Measurements from ENCODE around the gene RARRES1. TPM values are rescaled to one million over a fixed set of nuclear protein-coding genes. Genes with fewer than 3 reads are reported as not detected.

Gene RARRES1
- total RNA-seq, 1 experiment from 2014 or later = 0.73 TPM

DNA sequence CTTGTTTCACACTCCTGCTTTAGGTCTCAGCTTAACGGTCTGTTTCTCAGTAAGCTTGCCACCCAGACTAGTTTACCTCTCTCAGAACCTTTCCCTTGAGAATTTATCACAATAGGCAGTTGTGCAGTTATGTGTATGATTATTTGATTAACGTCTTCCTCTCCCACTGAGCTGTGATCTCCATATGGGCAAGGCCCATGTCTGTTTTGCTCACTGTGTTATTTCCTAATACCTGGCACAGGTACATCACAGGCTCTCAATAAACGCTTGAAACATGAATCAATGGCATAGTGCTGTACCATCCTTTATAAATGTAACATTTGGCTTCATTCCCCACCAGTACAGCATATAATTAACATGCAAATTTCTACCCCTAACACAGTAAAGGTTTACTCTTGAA lies 29.1 kb upstream of the RARRES1 start:
- Histone ChIP-seq H3K4me3 (ENCODE audit: low read length) (no peak overlapping the region), H3K27me3 (ENCODE audit: low read length) (no peaks in the 10 kb centered on the region), H3K79me2 (ENCODE audit: low read length) (no peaks in the 10 kb centered on the region), H3F3A (ENCODE audit: low read length, unreplicated experiment) (no peaks in the 10 kb centered on the region), H3K27ac (ENCODE audit: low read length) (no peak overlapping the region), H2AFZ (ENCODE audit: low read length) (no peak overlapping the region), H3K9me3 (ENCODE audit: low read length) (no peaks in the 10 kb centered on the region), H3K9ac (ENCODE audit: low read length) (no peak overlapping the region), H3K9me2 (replicated peaks; ENCODE audit: low read length) (no peaks in the 10 kb centered on the region), H3K36me3 (ENCODE audit: low read depth, low read length) (no peaks in the 10 kb centered on the region), H3K4me1 (ENCODE audit: insufficient read depth, low read length) (peaks cover 38% of the 10 kb centered on the region), H3K4me2 (ENCODE audit: low read length) (no peak overlapping the region), H4K20me1 (ENCODE audit: low read length) (no peaks in the 10 kb centered on the region)
- ChIA-PET POLR2A (ENCODE audit: unreplicated experiment) (no interaction called here), CTCF (no interaction called here)
- intact Hi-C loops (cut with micrococcal nuclease) = no loop called here
- TF ChIP-seq, protein P1, sequence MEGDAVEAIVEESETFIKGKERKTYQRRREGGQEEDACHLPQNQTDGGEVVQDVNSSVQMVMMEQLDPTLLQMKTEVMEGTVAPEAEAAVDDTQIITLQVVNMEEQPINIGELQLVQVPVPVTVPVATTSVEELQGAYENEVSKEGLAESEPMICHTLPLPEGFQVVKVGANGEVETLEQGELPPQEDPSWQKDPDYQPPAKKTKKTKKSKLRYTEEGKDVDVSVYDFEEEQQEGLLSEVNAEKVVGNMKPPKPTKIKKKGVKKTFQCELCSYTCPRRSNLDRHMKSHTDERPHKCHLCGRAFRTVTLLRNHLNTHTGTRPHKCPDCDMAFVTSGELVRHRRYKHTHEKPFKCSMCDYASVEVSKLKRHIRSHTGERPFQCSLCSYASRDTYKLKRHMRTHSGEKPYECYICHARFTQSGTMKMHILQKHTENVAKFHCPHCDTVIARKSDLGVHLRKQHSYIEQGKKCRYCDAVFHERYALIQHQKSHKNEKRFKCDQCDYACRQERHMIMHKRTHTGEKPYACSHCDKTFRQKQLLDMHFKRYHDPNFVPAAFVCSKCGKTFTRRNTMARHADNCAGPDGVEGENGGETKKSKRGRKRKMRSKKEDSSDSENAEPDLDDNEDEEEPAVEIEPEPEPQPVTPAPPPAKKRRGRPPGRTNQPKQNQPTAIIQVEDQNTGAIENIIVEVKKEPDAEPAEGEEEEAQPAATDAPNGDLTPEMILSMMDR (conservative IDR thresholded peaks at IDR 0.05; ENCODE audit: low read depth, low read length) = no peak
- no peak for TF ChIP-seq EZH2 (IDR thresholded peaks at IDR 0.05; ENCODE audit: low read length, unreplicated experiment)
- no peak for TF ChIP-seq EZH2phosphoT487 (IDR thresholded peaks at IDR 0.05; ENCODE audit: borderline replicate concordance, low read length)
- no TSS peak for BruUV-seq (replicated peaks)
- DNase-seq (no peak), ATAC-seq (no peak)

DNA sequence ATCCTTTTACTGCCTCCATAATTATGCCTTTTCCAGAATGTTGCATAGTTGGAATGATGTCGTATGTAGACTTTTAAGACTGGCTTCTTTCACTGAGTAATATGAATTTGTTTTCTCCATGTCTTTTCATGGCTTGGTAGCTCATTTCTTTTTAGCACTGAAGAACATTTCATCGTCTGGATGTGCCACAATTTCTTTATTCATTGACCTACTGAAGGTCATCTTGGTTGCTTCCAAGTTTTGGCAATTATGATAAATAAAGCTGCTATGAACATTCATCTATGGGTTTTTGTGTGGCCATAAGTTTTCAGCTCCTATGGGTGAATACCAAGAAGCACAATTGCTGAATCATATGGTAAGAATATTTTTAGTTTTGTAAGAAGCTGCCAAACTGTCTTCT lies 23.2 kb upstream of the RARRES1 start:
- no peaks in the 10 kb centered on the region for H3K79me2 ChIP-seq (ENCODE audit: low read length)
- H2AFZ ChIP-seq (ENCODE audit: low read length) = no peak overlapping the region
- no peaks in the 10 kb centered on the region for H3K27me3 ChIP-seq (ENCODE audit: low read length)
- H3K9me2 ChIP-seq (replicated peaks; ENCODE audit: low read length) = no peaks in the 10 kb centered on the region
- DNase-seq (no peak), ATAC-seq (no peak)
- BruUV-seq (replicated peaks) = no TSS peak
- CTCF ChIA-PET = no interaction called here
- H3F3A ChIP-seq (ENCODE audit: low read length, unreplicated experiment) = no peaks in the 10 kb centered on the region
- H3K4me2 ChIP-seq (ENCODE audit: low read length) = no peak overlapping the region
- TF ChIP-seq, protein P1 (conservative IDR thresholded peaks at IDR 0.05; ENCODE audit: low read depth, low read length) = no peak
- TF ChIP-seq EZH2phosphoT487 (IDR thresholded peaks at IDR 0.05; ENCODE audit: borderline replicate concordance, low read length) (no peak), EZH2 (IDR thresholded peaks at IDR 0.05; ENCODE audit: low read length, unreplicated experiment) (no peak)
- POLR2A ChIA-PET (ENCODE audit: unreplicated experiment) = no interaction called here
- intact Hi-C loops (cut with micrococcal nuclease) = no loop called here
- H3K36me3 ChIP-seq (ENCODE audit: low read depth, low read length) = no peaks in the 10 kb centered on the region
- H3K4me1 ChIP-seq (ENCODE audit: insufficient read depth, low read length) = peaks cover 8% of the 10 kb centered on the region; the same call in 1 of the 2 replicates
- H4K20me1 ChIP-seq (ENCODE audit: low read length) = no peaks in the 10 kb centered on the region
- H3K9ac ChIP-seq (ENCODE audit: low read length) = no peak overlapping the region
- no peaks in the 10 kb centered on the region for H3K9me3 ChIP-seq (ENCODE audit: low read length)
- no peak overlapping the region for H3K27ac ChIP-seq (ENCODE audit: low read length)
- H3K4me3 ChIP-seq (ENCODE audit: low read length) = no peak overlapping the region

DNA sequence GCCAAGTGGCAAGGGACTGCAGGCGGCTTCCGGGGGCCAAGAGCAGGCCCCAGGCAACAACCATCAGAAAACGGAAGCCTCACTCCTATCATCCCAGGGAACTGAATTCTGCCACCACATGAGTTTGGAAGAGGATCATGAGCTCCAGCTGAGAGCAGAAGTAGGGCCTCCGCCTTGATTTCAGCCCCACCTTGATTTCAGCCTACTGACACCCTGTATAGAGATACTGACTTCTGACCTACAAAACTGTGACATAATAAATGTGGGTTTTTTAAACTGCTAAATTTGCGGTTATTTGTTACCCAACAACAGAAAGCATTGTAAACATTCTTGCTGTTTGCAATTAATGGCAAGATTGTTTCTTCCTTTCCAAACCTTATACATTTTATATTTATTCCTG lies 21.6 kb upstream of the RARRES1 start:
- ChIA-PET POLR2A (ENCODE audit: unreplicated experiment) (no interaction called here), CTCF (no interaction called here)
- no peaks in the 10 kb centered on the region for H3K79me2 ChIP-seq (ENCODE audit: low read length)
- DNase-seq (no peak), ATAC-seq (no peak)
- no peaks in the 10 kb centered on the region for H3F3A ChIP-seq (ENCODE audit: low read length, unreplicated experiment)
- no peak overlapping the region for H3K9ac ChIP-seq (ENCODE audit: low read length)
- H2AFZ ChIP-seq (ENCODE audit: low read length) = no peak overlapping the region
- H3K27me3 ChIP-seq (ENCODE audit: low read length) = no peaks in the 10 kb centered on the region
- H3K4me1 ChIP-seq (ENCODE audit: insufficient read depth, low read length) = peaks cover 8% of the 10 kb centered on the region
- intact Hi-C loops (cut with micrococcal nuclease) = no loop called here
- TF ChIP-seq EZH2phosphoT487 (IDR thresholded peaks at IDR 0.05; ENCODE audit: borderline replicate concordance, low read length) (no peak), EZH2 (IDR thresholded peaks at IDR 0.05; ENCODE audit: low read length, unreplicated experiment) (no peak)
- TF ChIP-seq, protein P1 (conservative IDR thresholded peaks at IDR 0.05; ENCODE audit: low read depth, low read length) = no peak
- H3K4me2 ChIP-seq (ENCODE audit: low read length) = no peak overlapping the region
- H3K9me2 ChIP-seq (replicated peaks; ENCODE audit: low read length) = no peaks in the 10 kb centered on the region
- H4K20me1 ChIP-seq (ENCODE audit: low read length) = no peaks in the 10 kb centered on the region
- H3K9me3 ChIP-seq (ENCODE audit: low read length) = no peaks in the 10 kb centered on the region
- H3K4me3 ChIP-seq (ENCODE audit: low read length) = no peak overlapping the region
- H3K27ac ChIP-seq (ENCODE audit: low read length) = no peak overlapping the region
- no TSS peak for BruUV-seq (replicated peaks)
- H3K36me3 ChIP-seq (ENCODE audit: low read depth, low read length) = no peaks in the 10 kb centered on the region; the same call in 1 of the 2 replicates

Measured in PC-3 (cell line).